Suprapubic skin (tissue), 4 donors: ENCODE data around the gene MARF1.

Experiments used
- POLR2A ChIP-seq, 2 donors: fragments of 450-650 bp; IDR thresholded peaks; one replicate each; pipeline ENCODE4 v1.6.1; 2017; ENCODE audit warnings: antibody characterized with exemption in 2 of 2, mild to moderate bottlenecking in 2 of 2, moderate library complexity in 2 of 2
- POLR2AphosphoS5 ChIP-seq, 3 donors: sonication (generic); formaldehyde crosslinking; IDR thresholded peaks; one replicate each; pipeline ENCODE4 v1.6.1; 2017; ENCODE audit warnings: antibody characterized with exemption in 3 of 3
- TF ChIP-seq, protein P1 (sequence below), 2 donors: fragments of 200-600 bp in 1 of 2; fragments of 450-650 bp in 1 of 2; sonication (generic) in 1 of 2; IDR thresholded peaks; one replicate each; pipeline ENCODE4 v1.5.1; 2016 to 2019; ENCODE audit warnings: antibody characterized with exemption in 2 of 2, mild to moderate bottlenecking in 1 of 2, moderate library complexity in 1 of 2

DNA sequence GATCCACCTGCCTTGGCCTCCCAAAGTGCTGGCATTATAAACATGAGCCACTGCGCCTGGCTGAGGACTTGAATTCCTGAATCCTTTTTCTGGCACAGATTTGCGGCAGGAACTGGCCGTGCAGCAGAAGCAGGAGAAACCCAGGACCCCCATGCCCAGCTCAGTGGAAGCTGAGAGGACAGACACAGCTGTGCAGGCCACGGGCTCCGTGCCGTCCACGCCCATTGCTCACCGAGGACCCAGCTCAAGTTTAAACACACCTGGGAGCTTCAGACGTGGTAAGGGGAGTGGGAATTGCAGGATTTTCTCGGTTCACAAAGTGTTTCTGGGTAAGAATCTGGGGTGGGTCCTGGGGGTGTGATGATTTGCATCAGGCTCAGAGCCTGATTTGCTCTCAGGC is 48.1 kb upstream of the MARF1 start:
- TF ChIP-seq, protein P1, sequence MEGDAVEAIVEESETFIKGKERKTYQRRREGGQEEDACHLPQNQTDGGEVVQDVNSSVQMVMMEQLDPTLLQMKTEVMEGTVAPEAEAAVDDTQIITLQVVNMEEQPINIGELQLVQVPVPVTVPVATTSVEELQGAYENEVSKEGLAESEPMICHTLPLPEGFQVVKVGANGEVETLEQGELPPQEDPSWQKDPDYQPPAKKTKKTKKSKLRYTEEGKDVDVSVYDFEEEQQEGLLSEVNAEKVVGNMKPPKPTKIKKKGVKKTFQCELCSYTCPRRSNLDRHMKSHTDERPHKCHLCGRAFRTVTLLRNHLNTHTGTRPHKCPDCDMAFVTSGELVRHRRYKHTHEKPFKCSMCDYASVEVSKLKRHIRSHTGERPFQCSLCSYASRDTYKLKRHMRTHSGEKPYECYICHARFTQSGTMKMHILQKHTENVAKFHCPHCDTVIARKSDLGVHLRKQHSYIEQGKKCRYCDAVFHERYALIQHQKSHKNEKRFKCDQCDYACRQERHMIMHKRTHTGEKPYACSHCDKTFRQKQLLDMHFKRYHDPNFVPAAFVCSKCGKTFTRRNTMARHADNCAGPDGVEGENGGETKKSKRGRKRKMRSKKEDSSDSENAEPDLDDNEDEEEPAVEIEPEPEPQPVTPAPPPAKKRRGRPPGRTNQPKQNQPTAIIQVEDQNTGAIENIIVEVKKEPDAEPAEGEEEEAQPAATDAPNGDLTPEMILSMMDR (IDR thresholded peaks at IDR 0.05), result no peak
- no peak for TF ChIP-seq POLR2A (IDR thresholded peaks at IDR 0.05)
- no peak for TF ChIP-seq POLR2AphosphoS5 (IDR thresholded peaks at IDR 0.05)
